Fibroblast of lung (primary cell): ENCODE results near the gene CUEDC1.

ENCODE experiments used
- EZH2 ChIP-seq: IDR thresholded peaks from 2 replicates; pipeline ENCODE4 v1.5.1; 2012; ENCODE audit warnings: low read length, control low read depth, mild to moderate bottlenecking; ENCODE audit errors: missing control alignments
- TF ChIP-seq, protein P1 (sequence below), 2 donors: IDR thresholded peaks in 1 of 2; conservative IDR thresholded peaks in 1 of 2; 1 replicate in 1 of 2; 2 replicates in 1 of 2; pipeline ENCODE4 v1.5.1; 2011 to 2012; ENCODE audit warnings: low read length in 2 of 2, control low read depth in 1 of 2, inconsistent platforms in 1 of 2, low read depth in 1 of 2, mild to moderate bottlenecking in 1 of 2

DNA sequence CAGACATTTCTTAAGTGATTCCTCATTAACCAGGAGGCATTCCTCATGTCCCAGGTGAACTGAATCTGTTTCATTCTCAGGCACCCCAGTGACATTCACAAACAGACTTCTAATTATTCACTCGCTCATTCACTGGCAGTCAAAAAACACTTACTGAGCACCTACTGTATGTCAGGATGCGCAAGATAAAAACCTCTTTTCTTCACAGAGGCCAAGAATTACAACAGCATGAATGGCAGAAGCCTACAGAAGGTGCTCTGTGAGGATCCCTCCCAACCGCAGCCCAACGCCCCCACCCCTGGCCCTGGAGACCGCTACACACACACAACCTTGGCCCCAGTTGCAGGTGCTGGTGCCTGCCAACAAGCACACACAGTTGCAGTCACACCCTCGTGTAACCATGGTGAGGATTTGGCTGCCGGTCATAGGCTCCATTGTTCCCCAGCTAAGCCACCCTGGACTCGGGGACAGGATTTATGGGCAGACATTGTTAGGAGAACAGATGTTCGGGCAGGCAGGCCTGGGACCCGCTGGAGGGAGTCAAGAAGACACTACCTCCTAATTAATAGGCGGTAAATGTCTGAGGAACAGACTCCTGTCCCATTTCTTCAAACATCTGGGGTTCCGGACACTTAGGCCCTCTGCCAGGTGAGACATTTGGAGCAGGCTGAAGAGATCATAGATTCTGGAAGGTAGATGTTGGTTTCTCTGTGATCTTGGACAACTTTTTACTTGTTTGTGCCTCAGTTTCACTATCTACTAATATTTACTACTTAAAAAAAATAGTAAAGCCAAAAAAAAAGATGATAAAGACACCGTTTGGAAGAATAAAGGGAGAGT is 43.2 kb downstream of the CUEDC1 start:
- TF ChIP-seq, protein P1, sequence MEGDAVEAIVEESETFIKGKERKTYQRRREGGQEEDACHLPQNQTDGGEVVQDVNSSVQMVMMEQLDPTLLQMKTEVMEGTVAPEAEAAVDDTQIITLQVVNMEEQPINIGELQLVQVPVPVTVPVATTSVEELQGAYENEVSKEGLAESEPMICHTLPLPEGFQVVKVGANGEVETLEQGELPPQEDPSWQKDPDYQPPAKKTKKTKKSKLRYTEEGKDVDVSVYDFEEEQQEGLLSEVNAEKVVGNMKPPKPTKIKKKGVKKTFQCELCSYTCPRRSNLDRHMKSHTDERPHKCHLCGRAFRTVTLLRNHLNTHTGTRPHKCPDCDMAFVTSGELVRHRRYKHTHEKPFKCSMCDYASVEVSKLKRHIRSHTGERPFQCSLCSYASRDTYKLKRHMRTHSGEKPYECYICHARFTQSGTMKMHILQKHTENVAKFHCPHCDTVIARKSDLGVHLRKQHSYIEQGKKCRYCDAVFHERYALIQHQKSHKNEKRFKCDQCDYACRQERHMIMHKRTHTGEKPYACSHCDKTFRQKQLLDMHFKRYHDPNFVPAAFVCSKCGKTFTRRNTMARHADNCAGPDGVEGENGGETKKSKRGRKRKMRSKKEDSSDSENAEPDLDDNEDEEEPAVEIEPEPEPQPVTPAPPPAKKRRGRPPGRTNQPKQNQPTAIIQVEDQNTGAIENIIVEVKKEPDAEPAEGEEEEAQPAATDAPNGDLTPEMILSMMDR (conservative IDR thresholded peaks at IDR 0.05 in 1 of 2, IDR thresholded peaks at IDR 0.05 in 1 of 2; ENCODE audit: low read depth in 1 of 2, low read length in 2 of 2): no peak
- no peak for TF ChIP-seq EZH2
